Heart right ventricle (tissue), 16 donors: ENCODE data around the gene C1QB. TPM values are rescaled to one million over a fixed set of nuclear protein-coding genes. Genes with fewer than 3 reads are reported as not detected.
A peak's percentile ranks its signal among the peaks of the same experiment; 100 is the strongest.

Source experiments
- ATAC-seq, 8 donors: fragments of 200-7000 bp; cut with Tn5 transposase; one replicate each; pipeline ENCODE4 v1.9.1; 2020; ENCODE audit warnings: mild to moderate bottlenecking in 8 of 8, moderate library complexity in 8 of 8, moderate number of reproducible peaks in 1 of 8
- DNase-seq, 2 donors: peaks; one replicate each; pipeline ENCODE4 v3.0.0-alpha.2; 2020
- H3K27ac ChIP-seq, 10 donors: fragments of 200-600 bp; sonication (generic) in 2 of 10; one replicate each; pipeline versions ENCODE4 v1.5.0 to v1.8.0; 2020 to 2022; ENCODE audit warnings: mild to moderate bottlenecking in 3 of 10
- H3K27me3 ChIP-seq, 7 donors: fragments of 200-600 bp; one replicate each; pipeline ENCODE4 v1.8.0; 2021 to 2022; ENCODE audit warnings: mild to moderate bottlenecking in 2 of 7
- H3K36me3 ChIP-seq, 9 donors: fragments of 200-600 bp; sonication (generic) in 1 of 9; one replicate each; pipeline versions ENCODE4 v1.5.0 to v1.8.0; 2020 to 2022; ENCODE audit warnings: mild to moderate bottlenecking in 2 of 9
- H3K4me1 ChIP-seq, 9 donors: fragments of 200-600 bp; sonication (generic) in 1 of 9; one replicate each; pipeline versions ENCODE4 v1.5.0 to v1.8.0; 2020 to 2022; ENCODE audit warnings: mild to moderate bottlenecking in 4 of 9
- H3K4me3 ChIP-seq, 10 donors: fragments of 200-600 bp; sonication (generic) in 2 of 10; one replicate each; pipeline versions ENCODE4 v1.5.0 to v1.8.0; 2020 to 2022; ENCODE audit warnings: mild to moderate bottlenecking in 7 of 10, moderate library complexity in 2 of 10
- H3K9me3 ChIP-seq, 11 donors: fragments of 200-600 bp in 10 of 11; sonication (generic) in 2 of 11; one replicate each; pipeline versions ENCODE4 v1.5.0 to v1.8.0; 2013 to 2022; ENCODE audit warnings: mild to moderate bottlenecking in 2 of 11, control low read depth in 1 of 11, moderate library complexity in 1 of 11
- CTCF ChIP-seq, 9 donors: fragments of 200-600 bp; sonication (generic) in 2 of 9; IDR thresholded peaks; one replicate each; pipeline versions ENCODE4 v1.5.0 to v1.8.0; 2021 to 2022; ENCODE audit warnings: antibody characterized with exemption in 9 of 9, mild to moderate bottlenecking in 5 of 9, moderate library complexity in 1 of 9
- WGBS, 2 donors: extraction: QIAGEN DNeasy Blood & Tissue Kit; methylation state at CpG; one replicate each; pipeline ENCODE4 v1.1.7; 2013; ENCODE audit warnings: inconsistent platforms in 1 of 2; 5-methylcytosine and 5-hydroxymethylcytosine counted together
- intact Hi-C, 10 donors: fragments of 100-400 bp; cut with DNase I; formaldehyde crosslinking; loops; one replicate each; pipeline versions ENCODE4 v1.11.1 to v1.14.2; 2022
- polyA plus RNA-seq, 2 donors: library from polyadenylated mRNA; stranded (reverse); fragments of 200-250 nt; gene quantifications; one replicate each; pipeline ENCODE4 v1.2.3, GENCODE V29; 2013
- total RNA-seq, 10 donors: library from RNA; stranded (reverse); fragmentation: NEBNext Ultra II Directional in 3 of 10; extraction: Animal tissue kit (Norgen Biotek cat#: 25700) in 3 of 10; gene quantifications; one replicate each; pipeline versions ENCODE4 v1.2.1 to v1.2.4, GENCODE V29; 2021 to 2023
- donor health status: Arrhythmogenic right ventricular cardiomyopathy.
- donor health status: ischemic (EF 13 %, LVEDD 7.1; RV severe dilation, severe dysfunction).
- donor health status: healthy with polysubstance abuse.
- donor health status: DM: no; HTN: yes; CAD: no.
- donor health status: DM: no; HTN: no; CAD: no.
- donor health status: ischemic (EF 25% LVEDD 6.9; RV normal size, moderate dysfunction).
- donor health status: ischemic (EF 25% LVEDD 5.7; RV mildly dilated, moderate dysfunction).
- donor health status: healthy.
- donor health status: DM: yes; HTN: yes; CAD: no.
- donor health status: Ischemic cardiomyopathy.
- donor health status: ischemic (EF 35%, LVEDD 5.7; RV mildly dilated, moderate dysfunction).
- donor health status: nonischemic (EF 11% LVEDD 7.7; RV severe dilation, severe dysfunction).
- donor health status: DM: yes; HTN: yes; CAD: no.
- donor health status: PGD.
- donor health status: ischemic (EF 29% LVEDD 5.4; RV normal size, mild dysfunction).
- donor health status: nonischemic (EF 23%, LVEDD 6.1; RV moderate dilation, normal function).

The C1QB gene
- total and polyA plus RNA-seq, 12 donors, result 10.0 to 367 (median 28.5) TPM

GRCh38 chr1:22633697-22634463, 19.2 kb upstream of the C1QB start:
- intact Hi-C loops, result loop anchor here in 3 of 10 donors (10.0 kb wide), 3 partner anchors 89 to 109 kb away; no protein-coding TSS in a partner anchor
- Histone ChIP-seq H3K4me1 (peaks cover 0 to 4% (median 0%) of the 10 kb centered on the region in 9 donors), H3K4me3 (no peak overlapping the region), H3K36me3 (peaks cover 0 to 3% (median 0%) of the 10 kb centered on the region in 9 donors), H3K9me3 (no peaks in the 10 kb centered on the region), H3K27ac (no peak overlapping the region), H3K27me3 (peaks cover 0 to 56% (median 12%) of the 10 kb centered on the region in 7 donors)
- DNase-seq (no peak), ATAC-seq (no peak)
- no peak for TF ChIP-seq CTCF (IDR thresholded peaks at IDR 0.05)
- WGBS, 2 donors, result 82 to 89% methylated on average over 10 of the region's 10 CpGs

- Histone ChIP-seq H3K27ac (peak overlapping the region in 1 of 10 donors; percentile 40), H3K4me3 (no peak overlapping the region), H3K9me3 (no peaks in the 10 kb centered on the region), H3K4me1 (peaks cover 0 to 4% (median 0%) of the 10 kb centered on the region in 9 donors), H3K27me3 (peaks cover 0 to 56% (median 18%) of the 10 kb centered on the region in 7 donors), H3K36me3 (peaks cover 0 to 5% (median 0%) of the 10 kb centered on the region in 9 donors)
- peak in 2 of 8 donors; percentile 22 to 34 for ATAC-seq
- intact Hi-C loops, result loop anchor here in 3 of 10 donors (10.0 kb wide), 3 partner anchors 91 to 111 kb away; no protein-coding TSS in a partner anchor
- TF ChIP-seq CTCF (IDR thresholded peaks at IDR 0.05), result no peak
- peak in 1 of 2 donors; percentile 33 for DNase-seq
- 61 to 63% methylated on average over 7 of the region's 7 CpGs for WGBS, 2 donors
Measured at GRCh38 chr1:22635436-22635835, 17.6 kb upstream of the C1QB start.

- DNase-seq (peak; percentile 56 to 61), ATAC-seq (peak; percentile 57 to 81 (median 76))
- Histone ChIP-seq H3K9me3 (no peaks in the 10 kb centered on the region), H3K36me3 (peaks cover 0 to 5% (median 0%) of the 10 kb centered on the region in 9 donors), H3K4me1 (peaks cover 0 to 4% (median 0%) of the 10 kb centered on the region in 9 donors), H3K4me3 (peak within 1 kb of the TSS in 9 of 10 donors; percentile 0 to 56 (median 34)), H3K27ac (peak within 1 kb of the TSS in 1 of 10 donors; percentile 81), H3K27me3 (peaks cover 0 to 51% (median 15%) of the 10 kb centered on the region in 7 donors)
- intact Hi-C loops, result loop anchor here in 3 of 10 donors (2.0 to 10.0 kb wide), 4 partner anchors 92 to 214 kb away; no protein-coding TSS in a partner anchor
- TF ChIP-seq CTCF (IDR thresholded peaks at IDR 0.05), result no peak
- WGBS, 2 donors, result 44 to 48% methylated on average over 5 of the region's 5 CpGs
Measured at GRCh38 chr1:22636353-22636752, 16.7 kb upstream of the C1QB start, which contains the start of gene C1QA. Gene C1QA, plus strand, starts transcription at chr1:22636628. Its CDS starts 989 bp downstream, at chr1:22637617.

- H3K4me1 ChIP-seq, result peaks cover 0 to 9% (median 2%) of the 10 kb centered on the region in 9 donors
- H3K27me3 ChIP-seq, result peaks cover 0 to 57% (median 19%) of the 10 kb centered on the region in 7 donors
- TF ChIP-seq CTCF (IDR thresholded peaks at IDR 0.05), result no peak
- ATAC-seq (no peak), DNase-seq (no peak)
- H3K36me3 ChIP-seq, result peaks cover 0 to 5% (median 0%) of the 10 kb centered on the region in 9 donors
- no peaks in the 10 kb centered on the region for H3K9me3 ChIP-seq
- peak overlapping the region in 8 of 10 donors; percentile 0 to 56 (median 35) for H3K4me3 ChIP-seq
- H3K27ac ChIP-seq, result peak overlapping the region in 1 of 10 donors; percentile 81
- WGBS, 2 donors, result 79 to 83% methylated on average over 6 of the region's 6 CpGs
- intact Hi-C loops, result loop anchor here in 3 of 10 donors (2.0 to 10.0 kb wide), 4 partner anchors 92 to 214 kb away; no protein-coding TSS in a partner anchor
Measured at GRCh38 chr1:22636927-22637326, 16.1 kb upstream of the C1QB start.
